RWPE1 (cell line): ENCODE data around the gene ACAD9.
"Not testable (repeated sequence)": the region's sequence is repeated elsewhere in the genome, so short reads cannot be mapped to it uniquely, and the experiment has no call there.

Experiments used
- CTCF ChIA-PET: fragments of 350-600 bp; sonication (Branson Sonifier 250); formaldehyde crosslinking; extraction: SDS; loops from one replicate; lab custom pipeline; 2021; lab: Yijun Ruan, JAX
- POLR2A ChIA-PET: fragments of 400-600 bp; formaldehyde crosslinking; extraction: SDS; loops from one replicate; lab custom pipeline; 2020; ENCODE audit warnings: antibody characterized with exemption; ENCODE audit not compliant: low non-redundant PET; lab: Yijun Ruan, JAX
- DNase-seq: peaks from one replicate; pipeline ENCODE4 v3.0.0; 2012; ENCODE audit warnings: low spot score
- H3K27ac ChIP-seq: fragments of 450-650 bp; 2 replicates; pipeline ENCODE4 v1.5.1; 2017
- CTCF ChIP-seq: fragments of 450-650 bp; conservative IDR thresholded peaks from 2 replicates; pipeline ENCODE4 v1.5.1; 2017; ENCODE audit warnings: low read depth, mild to moderate bottlenecking

Gene ACAD9

GRCh38 chr3:128878011-128878457, 1.4 kb upstream of the ACAD9 start:
- no peak overlapping the region; the same call in 1 of the 2 replicates for H3K27ac ChIP-seq
- CTCF ChIA-PET: interaction anchor here (0.5 to 2.2 kb wide), 6 partner anchors 19 to 437 kb away, joined by 3 to 7 read pairs (median 4); no protein-coding TSS in a partner anchor
- POLR2A ChIA-PET: interaction anchor here (1.1 kb wide), 1 partner anchor 11 kb away, joined by 7 read pairs; no protein-coding TSS in a partner anchor
- no peak for DNase-seq
- no peak for TF ChIP-seq CTCF

- H3K27ac ChIP-seq: peak overlapping the region; percentile 81
- no peak for TF ChIP-seq CTCF
- ChIA-PET CTCF (interaction anchor here (0.6 to 2.2 kb wide), 5 partner anchors 20 to 261 kb away, joined by 3 to 7 read pairs (median 3); no protein-coding TSS in a partner anchor), POLR2A (interaction anchor here (0.6 to 1.1 kb wide), 2 partner anchors 12 to 41 kb away, joined by 3 to 7 read pairs; no protein-coding TSS in a partner anchor)
- peak; percentile 57 for DNase-seq
Measured at GRCh38 chr3:128878556-128879124, 780 bp upstream of the ACAD9 start.

- peak overlapping the region; percentile 81 for H3K27ac ChIP-seq
- no peak for TF ChIP-seq CTCF
- CTCF ChIA-PET: interaction anchor here (1.0 to 2.2 kb wide), 2 partner anchors 125 to 199 kb away, joined by 4 to 7 read pairs; no protein-coding TSS in a partner anchor
- POLR2A ChIA-PET: interaction anchor here (0.6 kb wide), 1 partner anchor 13 kb away, joined by 4 read pairs; no protein-coding TSS in a partner anchor
- DNase-seq: no peak
Measured at GRCh38 chr3:128879991-128880390, 571 bp downstream of the ACAD9 start.

GRCh38 chr3:128880455-128880854, 1.0 kb downstream of the ACAD9 start:
- H3K27ac ChIP-seq: peak overlapping the region; percentile 81
- CTCF ChIA-PET: interaction anchor here (1.0 to 2.2 kb wide), 2 partner anchors 125 to 200 kb away, joined by 4 to 7 read pairs; no protein-coding TSS in a partner anchor
- DNase-seq, POLR2A ChIA-PET: not testable (repeated sequence)

GRCh38 chr3:128881576-128881975, 2.2 kb downstream of the ACAD9 start:
- POLR2A ChIA-PET: no interaction called here
- TF ChIP-seq CTCF: no peak
- DNase-seq: no peak
- CTCF ChIA-PET: no interaction called here
- no peak overlapping the region for H3K27ac ChIP-seq

GRCh38 chr3:128882719-128883118, 3.3 kb downstream of the ACAD9 start:
- POLR2A ChIA-PET: no interaction called here
- H3K27ac ChIP-seq: no peak overlapping the region
- DNase-seq: no peak
- no peak for TF ChIP-seq CTCF
- CTCF ChIA-PET: no interaction called here

GRCh38 chr3:128884992-128885391, 5.6 kb downstream of the ACAD9 start:
- CTCF ChIA-PET: interaction anchor here (0.5 kb wide), 1 partner anchor 160 kb away, joined by 4 read pairs; no protein-coding TSS in a partner anchor
- POLR2A ChIA-PET: no interaction called here
- no peak for DNase-seq
- no peak overlapping the region for H3K27ac ChIP-seq
- no peak for TF ChIP-seq CTCF
